NCI-H187 (cell line): ENCODE data around the gene SLC25A19.
"Not testable (repeated sequence)": the region's sequence is repeated elsewhere in the genome, so short reads cannot be mapped to it uniquely, and the experiment has no call there.

Experiments used
- DNase-seq, 2 experiments: peaks; one replicate each; lab custom pipeline; 2025; lab: John Stamatoyannopoulos, UW

The SLC25A19 gene

DNA sequence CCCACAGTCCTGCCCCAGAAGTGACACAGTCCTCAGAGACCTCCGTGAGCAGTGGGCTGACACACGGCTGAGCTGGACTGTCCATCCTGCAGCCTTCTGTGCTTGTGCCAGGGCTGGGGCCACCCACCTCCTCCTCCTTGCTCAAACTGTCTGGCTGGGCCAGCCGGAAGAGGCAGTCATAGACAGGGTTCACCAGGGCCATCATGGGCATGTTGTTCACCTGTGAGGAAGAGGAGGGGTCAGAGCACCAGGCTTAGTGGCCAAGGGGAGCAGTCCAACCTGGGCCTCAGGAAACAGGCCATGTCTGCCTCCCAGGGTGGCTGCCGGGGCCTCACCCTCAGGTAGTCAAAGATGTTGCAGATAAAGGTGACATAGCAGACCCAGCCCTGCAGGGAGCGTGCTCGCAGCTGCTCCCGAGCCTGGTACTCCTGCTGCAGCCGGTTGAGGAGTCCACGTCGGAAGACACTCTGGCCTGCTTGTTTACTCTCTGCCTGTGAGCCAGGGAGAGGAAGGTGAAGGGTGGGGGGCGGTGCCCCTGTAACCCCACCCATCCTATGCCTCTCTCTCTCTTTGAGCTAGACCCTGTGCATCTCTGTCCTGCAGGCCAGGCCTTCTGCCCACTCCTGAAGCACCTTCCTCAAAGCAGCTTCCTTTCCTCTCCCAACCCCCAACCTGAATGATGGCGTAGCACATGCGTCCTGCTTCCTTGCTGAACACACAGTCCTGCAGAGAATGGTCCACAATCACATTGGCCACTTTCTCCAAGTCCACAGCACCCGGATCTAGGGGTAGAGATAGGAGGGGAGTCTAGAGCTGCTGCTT, 21.6 kb downstream of the SLC25A19 start:
- DNase-seq = no peak

DNA sequence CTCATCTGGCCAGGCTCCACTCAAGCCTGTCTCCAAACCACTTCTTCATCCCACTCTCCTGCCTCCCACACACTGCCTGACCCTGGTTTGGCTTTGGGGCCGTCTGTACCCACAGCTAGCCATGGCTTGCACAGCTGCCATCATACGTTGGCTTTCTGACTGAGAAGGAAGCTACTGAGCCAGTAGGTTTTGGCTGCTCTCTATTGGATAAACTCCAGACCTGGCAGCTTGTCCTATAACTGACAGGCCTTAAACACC, 22.2 kb downstream of the SLC25A19 start:
- no peak for DNase-seq

DNA sequence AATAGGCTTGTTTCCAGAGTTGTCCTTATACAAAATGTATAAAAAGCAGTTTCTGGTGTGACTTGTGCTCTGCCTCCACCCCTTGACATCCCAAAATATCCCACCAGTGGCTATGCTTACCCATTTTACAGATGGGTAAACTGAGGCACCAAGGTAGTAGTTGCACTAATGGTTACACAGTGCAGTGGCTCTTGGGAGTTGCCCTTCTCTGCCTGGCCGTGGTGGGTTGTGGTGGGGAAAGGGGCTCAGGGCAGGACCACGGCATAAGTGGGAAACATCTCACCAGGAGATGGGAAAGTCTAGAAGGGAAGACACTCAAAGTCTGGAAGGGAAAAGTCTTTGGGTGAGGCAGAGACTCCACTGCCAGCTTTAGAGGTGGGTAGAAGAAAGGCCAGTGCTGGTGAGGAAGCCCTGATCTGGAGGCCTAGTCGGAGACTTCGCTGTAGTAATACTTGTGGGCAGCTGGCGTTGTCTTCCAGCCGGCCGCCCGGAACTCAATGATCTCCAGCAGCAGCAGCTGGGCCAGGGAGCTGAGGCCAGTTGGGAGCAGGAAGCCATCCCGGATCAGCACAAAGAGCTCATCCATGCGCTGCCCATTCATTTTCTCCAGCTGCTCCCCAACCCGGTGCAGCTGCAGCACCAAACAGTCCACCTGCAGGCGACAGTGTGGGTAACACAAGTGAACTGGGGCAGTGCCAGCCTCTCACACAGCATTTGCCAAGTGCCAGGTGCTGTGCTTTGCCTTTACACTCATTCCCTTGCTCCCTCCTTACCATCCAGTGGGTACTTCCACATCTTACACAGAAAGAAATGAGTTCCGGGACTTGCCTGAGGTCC, 22.7 kb downstream of the SLC25A19 start:
- DNase-seq = no peak

DNA sequence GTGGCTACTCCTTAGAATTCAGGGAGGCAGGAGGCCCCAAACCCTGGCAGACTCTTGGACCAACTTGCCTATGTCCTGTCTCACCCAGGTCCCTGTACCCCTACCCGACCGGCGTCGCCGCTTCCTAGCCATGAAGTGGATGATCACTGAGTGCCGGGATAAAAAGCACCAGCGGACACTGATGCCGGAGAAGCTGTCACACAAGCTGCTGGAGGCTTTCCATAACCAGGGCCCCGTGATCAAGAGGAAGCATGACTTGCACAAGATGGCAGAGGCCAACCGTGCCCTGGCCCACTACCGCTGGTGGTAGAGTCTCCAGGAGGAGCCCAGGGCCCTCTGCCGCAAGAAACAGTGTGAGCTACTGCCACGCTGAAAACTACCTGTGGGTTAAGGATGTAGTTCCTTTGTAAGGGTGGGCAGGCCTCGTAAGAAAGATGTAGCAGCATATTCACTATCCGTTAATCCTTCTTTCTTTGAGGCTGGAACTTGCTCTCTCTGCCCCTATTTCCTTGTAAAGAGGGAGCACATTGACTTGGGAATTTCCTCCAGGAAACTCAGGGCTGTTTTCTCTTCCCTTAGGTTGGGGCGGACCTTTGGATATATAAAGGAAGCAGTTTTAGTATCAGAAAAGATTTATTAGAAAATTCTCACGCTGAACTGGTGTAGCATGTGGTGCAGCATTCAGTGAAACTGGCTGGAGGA, 23.5 kb downstream of the SLC25A19 start:
- DNase-seq = no peak

DNA sequence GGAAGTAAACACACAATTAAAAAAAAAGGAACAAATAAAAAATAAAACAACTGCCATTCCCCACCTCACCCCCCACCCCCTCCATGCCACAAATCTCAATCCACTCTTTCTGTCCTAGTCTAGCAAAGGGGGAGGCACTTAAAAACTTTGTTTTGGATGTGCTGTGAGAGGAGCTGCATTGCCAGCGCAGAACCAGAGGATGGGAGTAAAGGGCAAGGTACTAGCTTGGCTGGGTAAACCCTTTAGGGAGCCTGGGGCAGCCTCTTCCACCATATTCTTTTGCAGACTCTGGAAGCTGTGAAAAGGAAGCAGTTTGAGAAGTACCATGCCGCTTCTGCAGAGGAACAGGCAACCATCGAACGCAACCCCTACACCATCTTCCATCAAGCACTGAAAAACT, 26.2 kb downstream of the SLC25A19 start:
- no peak for DNase-seq

DNA sequence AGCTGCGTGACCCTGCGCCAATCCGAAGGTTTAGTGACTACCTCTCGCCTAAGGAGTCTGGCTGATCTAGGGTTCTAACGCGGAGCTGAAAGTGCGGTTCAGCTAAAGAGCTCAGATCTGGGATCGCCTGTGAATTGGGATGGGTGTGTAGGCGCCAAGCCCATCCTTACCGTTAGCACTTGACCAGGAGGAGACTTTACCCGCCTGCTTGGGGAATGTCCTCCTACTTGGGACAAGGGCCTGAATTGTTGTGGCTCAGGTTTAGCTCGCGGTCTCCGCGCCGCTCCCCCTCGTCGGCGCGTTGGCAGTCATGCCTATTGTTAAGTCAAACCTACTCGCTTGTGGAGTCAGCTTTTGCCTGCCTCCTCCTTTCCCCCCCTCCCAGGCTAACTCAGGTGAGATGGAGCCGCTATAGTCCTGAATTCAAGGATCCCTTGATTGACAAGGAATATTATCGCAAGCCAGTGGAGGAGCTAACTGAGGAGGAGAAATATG, 27.1 kb downstream of the SLC25A19 start:
- no peak for DNase-seq

DNA sequence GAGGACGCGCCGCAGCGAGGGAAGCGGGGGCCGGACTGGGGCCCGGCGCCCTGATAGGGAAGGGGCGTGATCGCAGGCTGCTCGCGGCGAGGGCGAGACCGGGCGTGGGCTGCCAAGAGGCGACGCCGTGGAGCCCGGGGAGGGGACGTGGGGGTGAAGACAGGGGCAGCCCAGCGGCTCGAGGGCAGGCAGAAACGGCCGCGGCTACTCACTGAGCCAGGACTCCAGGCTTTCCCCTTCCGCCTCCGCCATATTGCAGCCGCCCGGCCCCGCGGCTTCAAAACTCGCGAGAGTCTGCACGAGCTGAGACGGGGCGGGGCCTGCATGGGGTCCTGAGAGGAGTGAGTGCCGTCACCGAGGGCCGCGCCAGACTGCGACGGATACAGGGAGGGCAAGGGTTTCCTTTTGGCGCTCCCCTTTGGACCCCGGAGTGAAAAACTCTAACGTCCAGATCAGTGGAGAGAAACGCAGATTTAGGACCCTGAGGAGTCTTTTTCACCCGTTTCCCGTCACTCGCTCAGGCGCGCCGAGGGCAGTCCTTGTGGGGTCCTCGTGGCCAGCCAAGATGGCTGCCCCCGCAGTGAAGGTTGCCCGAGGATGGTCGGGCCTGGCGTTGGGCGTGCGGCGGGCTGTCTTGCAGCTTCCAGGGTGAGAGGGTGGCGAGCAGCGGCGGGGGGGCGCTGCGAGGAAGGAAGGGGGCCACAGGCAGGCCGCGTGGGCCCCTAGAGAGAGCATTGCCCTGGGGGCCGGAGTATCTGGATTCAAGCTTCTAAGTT, 27.7 kb downstream of the SLC25A19 start, which contains the start of the genes GGA3 and MRPS7:
Gene GGA3 (minus strand): TSS at position 271 of the 776 bp plus-strand sequence. CDS start 19 bp downstream, at position 252.
Gene MRPS7 (plus strand): TSS at position 544 of the 776 bp plus-strand sequence. CDS start 22 bp downstream, at position 566.
- peak; percentile 83 to 87 for DNase-seq

DNA sequence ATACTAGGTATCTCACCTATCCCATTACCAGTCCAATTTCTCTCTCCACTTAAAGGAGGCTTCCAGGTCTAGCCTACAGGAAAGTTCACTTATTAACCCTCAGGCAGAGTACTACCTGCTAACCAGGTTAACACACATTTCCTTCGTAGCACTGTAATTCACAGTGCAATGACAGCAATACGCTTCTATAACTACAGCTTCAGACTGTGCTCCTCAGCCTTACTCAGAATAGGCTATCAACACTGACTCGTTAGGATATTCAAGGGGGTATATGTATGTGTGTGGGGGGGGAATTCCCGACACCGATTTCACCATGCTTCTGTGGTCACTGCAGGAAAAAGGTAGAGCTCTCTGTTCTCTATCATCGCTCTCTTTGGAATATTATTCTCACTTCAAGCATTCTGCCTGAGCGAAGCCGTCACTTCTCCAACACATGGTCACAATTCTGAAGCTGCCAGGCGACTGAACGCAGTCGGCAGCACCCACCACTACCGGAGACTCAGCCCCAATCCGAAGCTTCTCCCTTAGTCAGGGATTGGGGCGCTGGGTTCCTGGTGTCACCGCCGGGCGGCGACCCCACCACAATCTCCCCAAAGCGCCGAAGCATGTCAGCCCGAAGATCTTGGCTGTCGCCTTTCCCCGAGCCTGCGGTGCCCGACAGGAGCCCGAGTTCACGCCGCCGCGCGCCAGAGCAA, 28.4 kb downstream of the SLC25A19 start:
- DNase-seq = no peak

DNA sequence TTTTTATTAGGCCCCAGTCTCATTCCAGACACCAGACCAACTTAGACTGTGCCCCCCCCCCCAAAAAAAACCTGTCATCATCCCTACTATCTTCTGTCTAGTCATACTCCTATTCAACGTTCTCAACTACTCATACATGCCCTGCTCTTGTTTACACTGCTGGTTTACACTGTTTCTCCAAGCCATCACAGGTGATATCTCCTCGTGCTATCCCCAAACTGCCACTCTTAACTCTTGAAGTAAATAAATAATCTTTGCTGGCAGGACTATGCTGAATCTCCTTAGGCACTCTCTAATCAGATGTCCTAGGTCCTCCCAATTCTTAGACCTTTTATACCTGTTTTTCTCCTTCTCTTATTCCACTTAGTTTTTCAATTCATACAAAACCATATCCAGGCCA, 32.0 kb downstream of the SLC25A19 start:
- not testable (repeated sequence) for DNase-seq

DNA sequence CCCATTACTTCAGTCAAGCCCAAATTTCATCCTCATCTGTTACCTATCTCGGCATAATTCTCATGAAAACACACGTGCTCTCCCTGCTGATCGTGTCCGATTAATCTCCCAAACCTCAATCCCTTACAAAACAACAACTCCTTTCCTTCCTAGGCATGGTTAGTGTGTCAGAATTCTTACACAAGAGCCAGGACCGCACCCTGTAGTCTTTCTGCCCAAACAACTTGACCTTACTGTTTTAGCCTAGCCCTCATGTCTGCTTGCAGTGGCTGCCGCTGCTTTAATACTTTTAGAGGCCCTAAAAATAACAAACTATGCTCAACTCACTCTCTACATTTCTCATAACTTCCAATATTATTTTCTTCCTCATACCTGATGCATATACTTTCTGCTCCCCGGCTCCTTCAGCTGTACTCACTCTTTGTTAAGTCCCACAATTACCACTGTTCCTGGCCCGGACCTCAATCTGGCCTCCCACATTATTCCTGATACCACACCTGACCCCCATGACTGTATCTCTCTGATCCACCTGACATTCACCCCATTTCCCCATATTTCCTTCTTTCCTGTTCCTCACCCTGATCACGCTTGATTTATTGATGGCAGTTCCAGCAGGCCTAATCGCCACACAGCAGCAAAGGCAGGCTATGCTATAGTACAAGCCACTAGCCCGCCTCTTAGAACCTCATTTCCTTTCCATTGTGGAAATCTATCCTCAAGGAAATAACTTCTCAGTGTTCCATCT, 33.1 kb downstream of the SLC25A19 start:
- DNase-seq = not testable (repeated sequence)

DNA sequence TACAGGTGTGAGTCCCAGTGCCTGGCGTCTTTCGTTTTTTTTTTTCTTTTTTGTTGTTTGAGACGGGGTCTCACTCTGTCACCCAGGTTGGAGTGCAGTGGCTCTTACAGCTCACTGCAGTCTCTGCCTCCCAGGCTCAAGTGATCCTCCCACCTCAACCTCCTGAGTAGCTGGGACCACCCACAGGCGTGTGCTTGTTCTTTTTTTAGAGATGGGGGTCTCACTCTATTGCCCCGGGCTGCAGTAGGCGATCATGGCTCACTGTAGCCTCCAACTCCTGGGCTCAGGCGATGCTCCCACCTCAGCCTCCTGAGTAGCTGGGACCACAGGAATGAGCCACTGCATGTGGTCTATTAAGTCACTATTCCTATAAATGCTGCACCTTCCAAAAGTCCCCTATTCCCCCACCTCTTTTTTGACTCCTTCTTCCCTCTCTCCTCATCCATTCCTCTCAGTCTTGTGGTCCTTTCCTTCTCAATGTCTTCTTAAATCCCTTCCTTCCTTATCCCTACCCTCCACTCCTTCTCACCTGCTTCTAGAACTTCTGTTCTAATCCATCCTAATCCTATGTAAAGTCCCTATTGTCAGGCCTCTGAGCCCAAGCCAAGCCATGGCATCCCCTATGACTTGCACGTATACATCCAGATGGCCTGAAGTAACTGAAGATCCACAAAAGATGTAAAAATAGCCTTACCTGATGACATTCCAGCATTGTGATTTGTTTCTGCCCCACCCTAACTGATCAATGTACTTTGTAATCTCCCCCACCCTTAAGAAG, 37.0 kb downstream of the SLC25A19 start:
- DNase-seq = no peak

DNA sequence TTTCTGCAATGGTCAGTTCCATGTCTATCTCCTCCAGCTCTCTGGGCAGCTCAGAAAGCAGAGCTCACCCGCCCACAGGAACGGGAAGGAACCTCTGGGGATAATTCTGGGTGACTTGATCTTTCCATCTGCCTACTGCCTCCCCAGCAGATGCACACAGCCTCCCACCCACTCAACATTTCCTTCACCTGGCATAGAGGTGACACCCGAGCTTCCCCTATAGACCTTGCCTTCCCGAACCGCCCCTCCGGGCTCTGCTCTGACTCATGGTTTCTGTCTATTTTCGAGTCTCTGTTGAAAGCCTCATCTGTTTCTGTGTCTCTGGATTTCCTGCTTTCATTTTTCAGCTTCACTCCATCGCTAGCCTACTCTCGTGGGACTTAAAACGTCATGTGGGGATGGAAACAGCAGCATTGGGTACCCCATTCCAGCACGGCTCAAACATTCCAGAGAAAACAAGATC, 39.2 kb downstream of the SLC25A19 start:
- DNase-seq = no peak

DNA sequence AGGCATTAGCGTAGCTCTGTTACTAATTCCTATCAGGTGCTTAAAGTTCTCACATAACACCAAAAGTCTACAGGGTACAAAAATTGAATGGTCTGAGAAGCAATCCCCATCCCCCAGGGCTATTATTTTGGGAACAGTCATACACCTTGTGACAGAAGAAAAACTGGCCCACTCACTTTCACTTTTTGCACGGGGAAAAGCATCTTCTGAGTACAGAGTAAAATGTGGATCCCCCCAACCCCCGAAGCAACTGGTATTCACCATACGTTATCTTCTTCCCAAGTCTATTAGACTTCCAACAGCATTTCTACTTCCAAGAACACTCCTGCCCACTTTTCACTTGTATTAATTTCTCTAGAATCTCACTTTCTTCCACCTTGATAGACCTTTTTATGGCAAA, 39.7 kb downstream of the SLC25A19 start:
- DNase-seq = no peak

DNA sequence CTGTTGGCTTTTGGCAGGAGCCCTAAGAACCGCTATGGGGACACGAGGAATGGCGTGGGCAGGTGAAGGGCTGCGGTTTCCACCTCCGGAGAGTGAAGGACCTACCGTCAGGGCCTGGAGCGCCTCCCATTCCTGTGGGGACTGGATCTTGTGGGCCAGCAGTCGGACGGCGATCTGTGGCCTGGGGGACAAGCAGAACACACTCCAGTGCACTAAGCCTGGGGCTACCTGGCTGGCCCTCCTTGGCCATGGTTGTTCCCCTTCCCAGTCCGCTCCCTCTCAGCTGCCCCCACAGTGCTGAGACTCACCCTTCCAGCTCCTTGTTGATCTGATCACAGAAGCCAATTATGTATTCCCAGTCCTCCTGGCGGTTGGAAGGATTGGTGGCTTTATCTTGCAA, 42.8 kb downstream of the SLC25A19 start:
- DNase-seq = no peak

DNA sequence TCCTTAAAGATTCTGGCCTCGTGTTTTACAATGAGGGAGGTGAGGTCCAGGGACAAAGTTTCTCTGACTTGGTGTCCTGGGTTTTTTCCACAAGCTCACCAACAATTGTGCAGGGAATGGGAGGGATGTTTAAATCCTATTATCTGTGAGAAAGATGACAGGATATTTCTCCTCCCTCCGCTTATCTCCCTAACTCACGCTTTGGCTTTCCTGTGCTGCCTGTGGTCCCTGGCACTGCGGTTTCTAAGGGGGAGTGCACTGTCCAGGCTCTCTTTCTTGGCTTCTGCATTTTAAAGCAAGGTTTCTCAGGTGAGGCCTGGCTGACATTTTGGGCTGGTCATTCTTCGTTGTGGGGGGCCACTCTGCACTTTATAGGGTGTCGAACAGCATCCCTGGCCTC, 44.2 kb downstream of the SLC25A19 start:
- no peak for DNase-seq

DNA sequence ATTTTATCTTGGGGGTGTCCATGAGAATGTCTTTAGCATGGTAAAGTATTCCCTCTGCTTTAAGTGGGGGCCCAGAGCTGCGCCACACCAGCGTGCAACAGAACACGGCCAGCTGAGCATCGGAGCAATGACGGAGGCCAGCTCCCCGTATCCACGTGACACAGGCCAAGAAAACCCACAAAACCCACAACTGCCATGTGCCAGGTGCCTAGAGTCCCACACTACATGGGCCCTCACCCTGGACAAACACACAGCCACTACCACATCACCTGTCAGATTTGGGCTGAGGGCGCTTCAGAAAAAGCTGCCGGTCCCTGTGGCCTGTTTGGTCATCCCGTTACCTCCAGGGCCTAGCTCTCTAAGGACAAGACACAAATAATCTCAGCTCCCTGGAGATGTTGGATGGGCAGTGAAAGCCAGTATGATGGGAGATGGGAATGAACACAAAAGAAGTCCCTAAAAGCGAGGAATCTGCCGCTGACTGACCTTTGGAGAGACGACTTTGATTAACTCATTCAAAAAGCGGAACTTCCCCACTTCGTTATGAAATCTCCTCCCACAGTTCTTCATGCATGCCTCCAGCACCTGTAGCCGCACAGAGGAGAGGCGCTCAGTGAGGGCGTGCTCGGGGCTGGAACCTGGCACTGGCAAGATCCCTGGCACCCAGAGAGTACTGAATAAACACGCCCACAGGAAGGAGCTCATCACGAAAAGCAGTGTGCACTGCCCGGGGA, 44.9 kb downstream of the SLC25A19 start:
- DNase-seq = no peak

DNA sequence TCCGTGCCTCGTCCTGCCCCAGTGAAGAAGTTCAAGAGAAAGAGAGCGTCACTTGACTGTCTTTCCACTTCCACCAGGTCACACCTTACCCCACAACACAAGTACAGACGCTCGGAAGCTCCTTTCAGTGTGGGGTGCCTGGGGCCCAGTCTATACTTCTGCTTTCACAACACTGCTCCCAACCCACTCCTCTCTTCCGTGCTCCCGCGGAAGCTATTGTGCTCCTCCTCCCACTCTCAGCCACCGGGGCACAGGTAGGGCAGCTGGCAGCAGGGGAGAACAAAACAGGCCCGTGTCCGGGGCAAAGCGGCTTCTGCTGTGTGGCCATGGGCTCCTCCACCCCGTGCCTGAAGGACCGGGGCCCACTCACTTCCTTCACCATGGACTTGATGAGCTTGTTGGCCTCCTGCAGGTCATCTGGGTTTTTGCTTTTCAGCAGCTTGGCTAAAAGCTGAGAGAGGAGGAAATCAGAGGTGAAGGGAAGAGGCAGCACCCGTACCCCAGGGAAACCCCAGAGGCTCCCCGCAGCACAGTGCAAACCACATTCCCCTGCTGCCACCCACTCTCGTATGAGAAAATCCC, 46.7 kb downstream of the SLC25A19 start:
- no peak for DNase-seq

DNA sequence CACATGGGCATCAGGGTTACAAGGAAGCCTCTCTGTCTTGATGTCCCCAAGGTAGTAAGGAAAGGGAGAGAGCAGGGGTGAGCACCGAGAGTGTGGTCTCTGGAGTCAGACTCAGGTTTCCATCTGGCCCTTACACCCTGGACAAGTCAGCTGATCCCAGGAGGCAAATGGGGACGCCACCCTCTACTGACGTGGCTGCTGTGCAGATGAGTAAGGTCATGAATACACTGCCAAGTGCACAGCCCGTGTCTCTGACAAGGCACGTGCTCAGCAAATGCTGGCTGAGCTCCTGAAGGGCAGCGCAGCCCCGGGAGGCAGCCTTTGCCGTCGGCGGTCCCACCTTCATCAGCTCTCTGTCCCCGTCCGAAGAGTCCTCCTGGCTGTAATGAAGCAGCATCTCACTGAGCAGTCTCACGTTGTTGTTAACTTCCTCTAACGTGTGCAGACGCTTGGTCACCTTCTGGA, 47.2 kb downstream of the SLC25A19 start:
- no peak for DNase-seq
